NCI-H1694 treated with DMSO at 0.1 percent for 48 hours (cell line): ENCODE measurements around the gene OPN1MW.
"Not testable (repeated sequence)": the region's sequence is repeated elsewhere in the genome, so short reads cannot be mapped to it uniquely, and the experiment has no call there.

Source experiments
- DNase-seq: peaks from one replicate; lab custom pipeline; 2025; lab: John Stamatoyannopoulos, UW

OPN1MW gene

GRCh38 chrX:154211057-154211456, 28.7 kb downstream of the OPN1MW start:
- not testable (repeated sequence) for DNase-seq

- not testable (repeated sequence) for DNase-seq
Observed at GRCh38 chrX:154211499-154211898, 29.1 kb downstream of the OPN1MW start.

- not testable (repeated sequence) for DNase-seq
Observed at GRCh38 chrX:154219456-154219855, 37.1 kb downstream of the OPN1MW start, which contains the start of gene OPN1MW2. Gene OPN1MW2 (plus strand): TSS chrX:154219756. CDS start chrX:154219816, 60 bp downstream.

- DNase-seq: not testable (repeated sequence)
Observed at GRCh38 chrX:154225292-154225691, 42.9 kb downstream of the OPN1MW start.

GRCh38 chrX:154226706-154227105, 44.3 kb downstream of the OPN1MW start:
- DNase-seq: not testable (repeated sequence)

GRCh38 chrX:154231443-154231842, 49.0 kb downstream of the OPN1MW start:
- DNase-seq: not testable (repeated sequence)

- DNase-seq: not testable (repeated sequence)
Observed at GRCh38 chrX:154233620-154234019, 51.2 kb downstream of the OPN1MW start.

GRCh38 chrX:154238939-154239559, 56.7 kb downstream of the OPN1MW start:
- not testable (repeated sequence) for DNase-seq

- DNase-seq: not testable (repeated sequence)
Observed at GRCh38 chrX:154239982-154240503, 57.6 kb downstream of the OPN1MW start.
